Adipocyte (in vitro differentiated cells): Measurements from ENCODE around the gene CYP4Z1.
"Not testable (repeated sequence)": the region's sequence is repeated elsewhere in the genome, so short reads cannot be mapped to it uniquely, and the experiment has no call there.

Experiments
- DNase-seq: peaks from one replicate; pipeline ENCODE4 v3.0.0-alpha.2; 2015; ENCODE audit warnings: low read depth
- H3K27me3 ChIP-seq: replicated peaks from 2 replicates; pipeline ENCODE4 v1.7.0; 2013; ENCODE audit warnings: mild to moderate bottlenecking, low read length, moderate library complexity; ENCODE audit not compliant: control insufficient read depth, insufficient read depth
- H3K36me3 ChIP-seq: 2 replicates; pipeline ENCODE4 v1.7.0; 2013; ENCODE audit warnings: low read length, mild to moderate bottlenecking, moderate library complexity; ENCODE audit not compliant: control insufficient read depth, insufficient read depth, severe bottlenecking
- H3K4me1 ChIP-seq: 2 replicates; pipeline ENCODE4 v1.7.0; 2013; ENCODE audit warnings: mild to moderate bottlenecking, low read length, moderate library complexity; ENCODE audit not compliant: control insufficient read depth, insufficient read depth
- H3K4me3 ChIP-seq: 2 replicates; pipeline ENCODE4 v1.7.0; 2013; ENCODE audit warnings: mild to moderate bottlenecking, low read length, moderate library complexity
- H3K9ac ChIP-seq: 2 replicates; pipeline ENCODE4 v1.7.0; 2013; ENCODE audit warnings: mild to moderate bottlenecking, low read length, moderate library complexity
- H3K9me3 ChIP-seq: 2 replicates; pipeline ENCODE4 v1.7.0; 2013; ENCODE audit warnings: mild to moderate bottlenecking, low read length, moderate library complexity; ENCODE audit not compliant: control insufficient read depth

Gene CYP4Z1

DNA sequence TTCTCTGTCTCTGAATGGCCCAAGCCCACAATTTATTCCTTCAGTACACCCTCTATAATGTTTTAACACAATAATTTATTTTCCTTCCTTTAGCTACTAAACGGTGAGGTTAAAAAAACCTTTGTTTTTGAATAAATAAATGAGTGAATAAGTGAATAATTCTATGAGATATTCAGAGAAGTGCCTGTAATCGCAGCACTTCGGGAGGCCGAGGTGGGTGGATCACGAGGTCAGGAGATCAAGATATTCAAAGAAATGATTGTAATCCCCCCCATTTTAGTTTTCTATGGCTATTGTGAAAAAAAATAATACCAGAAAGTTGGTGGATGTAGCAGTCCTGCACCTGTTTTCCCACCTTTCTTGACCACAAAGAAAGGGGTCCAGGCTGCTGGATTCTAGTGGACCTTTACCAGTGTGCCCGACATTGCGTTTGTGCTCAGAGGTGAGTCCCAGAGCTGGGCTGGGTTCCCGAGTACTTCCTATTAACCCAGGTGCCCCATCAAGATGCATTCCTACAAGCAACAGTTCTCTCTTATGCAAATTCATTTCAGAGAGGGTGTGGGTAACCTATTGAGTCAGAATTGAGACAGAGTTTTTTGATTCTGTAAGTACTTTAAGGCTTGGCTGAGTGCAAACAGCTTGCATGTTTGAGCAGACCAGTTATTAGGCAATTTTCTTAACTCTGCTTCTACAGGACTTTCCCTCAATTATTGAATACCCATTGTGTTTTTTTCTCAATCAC, 62.6 kb downstream of the CYP4Z1 start:
- not testable (repeated sequence) for DNase-seq, H3K36me3 ChIP-seq, H3K4me1 ChIP-seq, H3K9me3 ChIP-seq, H3K9ac ChIP-seq, H3K27me3 ChIP-seq, H3K4me3 ChIP-seq

DNA sequence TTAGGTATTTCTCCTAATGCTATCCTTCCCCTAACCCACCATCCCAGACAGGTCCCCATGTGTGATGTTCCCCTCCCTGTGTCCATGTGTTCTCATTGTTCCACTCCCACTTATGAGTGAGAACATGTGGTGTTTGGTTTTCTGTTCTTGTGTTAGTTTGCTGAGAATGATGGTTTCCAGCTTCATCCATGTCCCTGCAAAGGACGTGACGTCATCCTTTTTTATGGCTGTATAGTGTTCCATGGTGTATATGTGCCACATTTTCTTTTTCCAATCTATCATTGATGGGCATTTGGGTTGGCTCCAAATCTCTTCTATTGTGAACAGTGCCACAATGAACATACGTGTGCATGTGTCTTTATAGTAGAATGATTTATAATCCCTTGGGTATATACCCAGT, 65.6 kb downstream of the CYP4Z1 start:
- H3K36me3 ChIP-seq, H3K4me3 ChIP-seq, H3K27me3 ChIP-seq, H3K9ac ChIP-seq, DNase-seq, H3K4me1 ChIP-seq, H3K9me3 ChIP-seq: not testable (repeated sequence)

DNA sequence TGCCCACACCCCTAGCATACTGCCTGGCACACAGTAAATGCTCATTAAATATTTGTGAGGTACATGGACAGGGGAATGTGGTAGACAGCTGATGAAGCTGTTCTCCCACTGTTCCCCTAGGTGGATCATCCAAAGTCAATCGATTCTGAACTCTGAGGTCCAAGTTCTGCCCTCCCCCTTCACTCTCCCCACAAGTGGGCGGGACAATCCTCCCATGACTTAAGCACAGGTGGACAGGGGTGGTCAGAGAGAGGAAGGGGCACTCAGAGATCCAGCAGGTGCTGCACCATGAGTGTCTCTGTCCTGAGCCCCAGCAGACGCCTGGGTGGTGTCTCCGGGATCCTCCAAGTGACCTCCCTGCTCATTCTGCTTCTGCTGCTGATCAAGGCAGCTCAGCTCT, 70.2 kb downstream of the CYP4Z1 start, which contains the start of gene CYP4A22:
TSS of gene CYP4A22 (plus strand) at position 244 of the 400 bp plus-strand sequence. CDS start at position 289, 45 bp downstream.
- no peaks in the 10 kb centered on the region for H3K36me3 ChIP-seq
- no peaks in the 10 kb centered on the region for H3K27me3 ChIP-seq
- H3K9ac ChIP-seq = no peak within 1 kb of the TSS
- no peaks in the 10 kb centered on the region for H3K4me1 ChIP-seq
- no peak for DNase-seq
- H3K4me3 ChIP-seq = no peak within 1 kb of the TSS
- H3K9me3 ChIP-seq = no peaks in the 10 kb centered on the region

DNA sequence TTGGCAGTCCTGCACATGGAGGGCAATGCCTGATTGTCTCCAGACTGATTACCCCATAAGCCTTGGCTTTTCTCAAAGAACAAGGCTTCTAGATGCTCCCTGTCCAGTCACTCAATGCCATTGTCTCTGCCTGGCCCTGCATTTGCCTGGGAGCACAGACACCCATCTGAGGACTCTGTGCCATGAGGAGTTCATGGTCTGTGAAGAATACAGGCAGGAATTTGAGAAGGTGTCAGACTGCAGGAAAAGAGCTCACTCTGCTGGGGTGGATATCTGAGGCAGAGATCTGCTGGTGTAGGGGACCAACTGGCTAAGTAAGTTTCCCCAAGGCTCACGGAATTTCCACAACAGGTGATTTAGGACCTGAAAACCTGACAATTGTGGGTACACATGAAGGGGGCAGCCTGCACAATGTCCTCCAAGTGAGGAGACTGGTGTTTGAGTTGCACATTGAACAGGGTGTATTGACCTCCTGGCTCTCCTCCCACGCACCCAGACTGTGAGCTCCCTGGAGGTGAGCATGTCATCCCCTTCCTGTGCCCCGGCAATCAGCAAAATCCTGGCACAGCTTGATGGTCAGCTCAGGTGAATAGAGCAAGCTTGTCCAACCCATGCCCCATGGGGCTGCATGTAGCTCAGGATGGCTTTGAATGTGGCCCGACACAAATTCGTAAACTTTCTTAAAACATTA, 71.0 kb downstream of the CYP4Z1 start:
- DNase-seq = no peak
- no peaks in the 10 kb centered on the region for H3K4me1 ChIP-seq
- no peak overlapping the region for H3K4me3 ChIP-seq
- H3K9ac ChIP-seq = no peak overlapping the region
- no peaks in the 10 kb centered on the region for H3K27me3 ChIP-seq
- no peaks in the 10 kb centered on the region for H3K9me3 ChIP-seq
- H3K36me3 ChIP-seq = no peaks in the 10 kb centered on the region

DNA sequence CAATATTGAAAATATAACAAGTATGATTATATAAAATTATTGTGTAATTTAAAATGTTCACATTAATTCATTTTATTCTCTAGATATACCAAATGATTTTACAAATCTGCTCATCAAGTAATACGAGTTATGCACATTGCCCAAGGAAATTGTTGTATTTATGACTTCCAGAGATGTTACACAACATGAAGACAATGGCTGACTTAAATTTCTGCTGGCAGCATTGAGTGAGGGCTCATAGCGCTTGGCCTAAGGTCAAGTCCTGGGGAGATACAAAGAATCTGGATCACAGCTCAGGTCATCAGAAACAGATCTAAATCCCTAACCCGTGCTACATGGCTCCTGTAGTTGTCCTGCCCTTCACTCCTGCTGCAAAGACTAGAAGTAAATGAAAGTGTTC, 73.3 kb downstream of the CYP4Z1 start:
- not testable (repeated sequence) for H3K36me3 ChIP-seq, DNase-seq, H3K27me3 ChIP-seq, H3K4me1 ChIP-seq, H3K4me3 ChIP-seq, H3K9ac ChIP-seq, H3K9me3 ChIP-seq

DNA sequence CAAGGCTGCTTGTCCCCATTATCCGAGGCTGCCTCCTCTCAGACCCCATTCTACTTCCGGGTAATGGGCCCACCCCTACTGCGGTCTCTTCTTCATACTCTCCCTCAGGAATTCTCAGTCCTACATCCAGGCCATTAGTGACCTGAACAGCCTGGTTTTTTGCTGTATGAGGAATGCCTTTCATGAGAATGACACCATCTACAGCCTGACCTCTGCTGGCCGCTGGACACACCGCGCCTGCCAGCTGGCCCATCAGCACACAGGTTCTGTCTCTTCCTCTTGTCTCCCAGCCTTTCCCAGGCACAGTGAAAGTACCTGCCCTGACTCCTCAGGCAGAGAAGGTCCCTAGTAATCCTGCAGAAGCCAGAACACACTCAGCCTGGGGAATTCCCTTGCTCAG, 76.6 kb downstream of the CYP4Z1 start:
- not testable (repeated sequence) for H3K9ac ChIP-seq, H3K4me1 ChIP-seq, H3K9me3 ChIP-seq, H3K27me3 ChIP-seq, H3K4me3 ChIP-seq, H3K36me3 ChIP-seq, DNase-seq

DNA sequence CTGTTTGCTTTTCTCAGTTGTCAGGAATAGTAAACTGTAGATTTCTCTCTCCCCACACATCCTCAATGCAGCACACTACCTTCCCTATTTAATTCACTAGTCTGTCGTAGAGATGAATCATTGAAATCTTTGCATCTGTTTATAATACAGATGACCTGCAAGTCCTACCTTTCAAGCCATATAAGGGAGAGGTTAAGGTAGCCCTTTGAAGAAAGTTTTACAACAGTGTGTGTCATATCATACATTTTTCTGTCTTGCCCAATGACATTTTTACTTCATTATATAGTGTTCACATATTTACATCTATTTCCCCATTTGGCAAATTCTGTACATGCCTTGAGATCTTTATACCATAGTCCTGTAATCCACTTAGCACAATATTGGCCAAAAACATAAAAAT, 79.5 kb downstream of the CYP4Z1 start:
- not testable (repeated sequence) for H3K36me3 ChIP-seq, H3K4me3 ChIP-seq, H3K9me3 ChIP-seq, H3K9ac ChIP-seq, H3K4me1 ChIP-seq, H3K27me3 ChIP-seq, DNase-seq

DNA sequence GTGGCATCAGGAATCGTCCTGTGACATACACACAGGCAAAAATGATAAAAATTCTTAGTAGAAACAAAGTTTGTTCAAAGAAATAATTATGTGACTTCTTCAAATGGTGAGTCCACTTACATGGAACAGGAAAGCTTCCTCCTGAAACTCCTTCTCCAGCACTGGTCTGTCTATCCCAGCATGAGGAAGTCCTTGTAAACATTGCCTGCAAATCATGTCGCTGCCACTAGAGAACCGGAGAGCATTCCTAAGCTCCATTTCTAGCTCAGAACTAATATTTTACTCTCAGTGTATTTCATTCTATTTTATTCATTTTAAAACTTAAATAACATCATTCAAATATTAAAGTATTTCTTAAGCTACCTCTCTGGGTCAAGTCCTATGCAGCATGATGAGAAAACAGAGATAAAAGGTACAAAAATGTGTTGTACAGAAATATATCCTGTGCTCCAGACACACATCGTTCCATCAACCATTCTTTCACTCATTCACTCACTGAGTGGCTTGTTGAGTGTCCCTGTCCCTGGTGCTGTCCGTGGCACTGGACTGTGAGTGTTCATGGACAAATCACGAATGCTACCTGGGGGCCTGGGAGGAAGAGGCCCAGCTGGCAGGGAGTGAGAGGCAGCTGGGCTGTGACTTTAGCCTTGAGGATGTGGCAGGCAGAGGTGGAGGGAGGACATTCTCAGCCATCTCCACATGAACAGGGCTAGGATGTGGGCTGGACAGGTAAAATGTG, 80.2 kb downstream of the CYP4Z1 start:
- no peak for DNase-seq
- no peak overlapping the region for H3K9ac ChIP-seq
- H3K27me3 ChIP-seq = peaks cover 8% of the 10 kb centered on the region
- H3K9me3 ChIP-seq = no peaks in the 10 kb centered on the region
- H3K36me3 ChIP-seq = no peaks in the 10 kb centered on the region
- H3K4me3 ChIP-seq = no peak overlapping the region
- H3K4me1 ChIP-seq = no peaks in the 10 kb centered on the region

DNA sequence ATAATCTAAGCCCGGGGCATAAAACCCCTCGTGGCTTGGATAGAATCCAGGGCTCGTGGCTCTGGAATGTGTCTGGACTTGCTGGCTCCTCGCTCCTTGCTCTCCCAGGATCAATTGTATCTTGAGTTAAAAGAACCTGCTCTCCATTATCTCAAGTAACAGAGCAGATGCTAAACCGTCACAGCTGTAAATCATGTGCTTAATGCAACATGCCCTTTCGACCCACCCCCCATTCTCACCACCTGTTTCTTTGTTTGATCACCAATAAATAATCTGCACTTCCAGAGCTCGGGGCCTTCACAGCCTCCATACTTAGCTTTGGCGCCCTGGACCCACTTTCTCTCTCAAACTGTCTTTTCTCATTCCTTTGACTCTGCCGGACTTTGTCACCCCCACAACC, 82.1 kb downstream of the CYP4Z1 start:
- DNase-seq, H3K36me3 ChIP-seq, H3K4me1 ChIP-seq, H3K27me3 ChIP-seq, H3K9ac ChIP-seq, H3K4me3 ChIP-seq, H3K9me3 ChIP-seq: not testable (repeated sequence)

DNA sequence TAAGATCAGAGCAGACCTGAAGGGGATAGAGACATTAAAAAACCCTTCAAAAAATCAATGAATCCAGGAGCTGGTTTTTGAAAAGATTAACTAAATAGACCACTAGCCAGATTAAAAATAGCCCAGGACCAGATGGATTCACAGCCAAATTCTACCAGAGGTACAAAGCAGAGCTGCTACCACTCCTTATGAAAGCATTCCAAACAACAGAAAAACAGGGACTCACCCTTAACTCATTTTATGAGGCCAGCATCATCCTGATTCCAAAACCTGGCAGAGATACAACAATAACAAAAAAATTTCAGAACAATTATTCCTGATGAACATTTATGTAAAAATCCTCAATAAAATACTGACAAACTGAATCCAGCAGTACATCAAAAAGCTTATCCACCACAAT, 89.4 kb downstream of the CYP4Z1 start:
- not testable (repeated sequence) for DNase-seq, H3K4me1 ChIP-seq

DNA sequence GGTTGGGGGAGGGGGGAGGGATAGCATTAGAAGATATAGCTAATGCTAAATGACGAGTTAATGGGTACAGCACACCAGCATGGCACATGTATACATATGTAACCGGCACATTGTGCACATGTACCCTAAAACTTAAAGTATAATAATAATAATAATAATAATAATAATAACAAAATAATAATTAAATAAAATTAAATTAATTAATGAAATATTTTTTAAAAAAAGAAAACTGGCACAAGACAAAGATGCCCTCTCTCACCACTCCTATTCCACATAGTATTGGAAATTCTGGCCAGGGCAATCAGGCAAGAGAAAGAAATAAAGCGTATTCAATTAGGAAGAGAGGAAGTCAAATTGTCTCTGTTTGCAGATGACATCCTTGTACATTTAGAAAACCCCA, 90.9 kb downstream of the CYP4Z1 start:
- DNase-seq, H3K9me3 ChIP-seq, H3K4me1 ChIP-seq, H3K27me3 ChIP-seq, H3K36me3 ChIP-seq, H3K9ac ChIP-seq, H3K4me3 ChIP-seq: not testable (repeated sequence)

More for the DNA sequence above, 89.4 kb downstream of the CYP4Z1 start:
- not testable (repeated sequence) for H3K4me3 ChIP-seq, H3K36me3 ChIP-seq, H3K9me3 ChIP-seq, H3K27me3 ChIP-seq, H3K9ac ChIP-seq
